A549 (cell line): ENCODE results near the gene CNOT3.

Experiments
- ATOH8 ChIP-seq: fragments of 250-450 bp; sonication (Bioruptor Pico); IDR thresholded peaks from 2 replicates; pipeline ENCODE4 v1.5.0; 2020; ENCODE audit warnings: low read depth, mild to moderate bottlenecking, moderate library complexity
- CEBPB ChIP-seq, 2 experiments: fragments of >200 bp in 1 of 2; sonication (Bioruptor Twin) in 1 of 2; formaldehyde crosslinking in 1 of 2; IDR thresholded peaks; 2 replicates each; pipeline ENCODE4 v1.6.1; 2012 to 2016
- CTCF ChIP-seq: fragments of >200 bp; sonication (Bioruptor Twin); formaldehyde crosslinking; IDR thresholded peaks from 3 replicates; pipeline ENCODE4 v1.5.1; 2016
- EP300 ChIP-seq, 2 experiments: fragments of >200 bp; sonication (Bioruptor Twin); formaldehyde crosslinking; IDR thresholded peaks; 2 replicates in 1 of 2; 3 replicates in 1 of 2; pipeline ENCODE4 v1.6.1; 2016 to 2017
- ESRRA ChIP-seq: fragments of 150-350 bp; IDR thresholded peaks from 2 replicates; pipeline ENCODE4 v1.6.1; 2014; ENCODE audit warnings: mild to moderate bottlenecking, low read length, borderline replicate concordance
- MAZ ChIP-seq: fragments of 150-350 bp; IDR thresholded peaks from 2 replicates; pipeline ENCODE4 v1.6.1; 2014; ENCODE audit warnings: antibody characterized with exemption, low read depth, low read length, borderline replicate concordance
- MYC ChIP-seq: IDR thresholded peaks from 2 replicates; pipeline ENCODE4 v1.6.1; 2012; ENCODE audit warnings: mild to moderate bottlenecking, inconsistent platforms, low read length, improper control_type of control experiment, borderline replicate concordance
- NR3C1 ChIP-seq: fragments of >200 bp; sonication (Bioruptor Twin); formaldehyde crosslinking; IDR thresholded peaks from 3 replicates; pipeline ENCODE4 v1.6.1; 2017
- POLR2A ChIP-seq: IDR thresholded peaks from 2 replicates; pipeline ENCODE4 v1.6.1; 2012; ENCODE audit warnings: mild to moderate bottlenecking, low read length
- POLR2AphosphoS2 ChIP-seq: conservative IDR thresholded peaks from 2 replicates; pipeline ENCODE4 v1.6.1; 2012; ENCODE audit warnings: low read length, improper control_type of control experiment, inconsistent platforms
- TF ChIP-seq, protein P1 (sequence below): fragments of 450-650 bp; IDR thresholded peaks from 2 replicates; pipeline ENCODE4 v1.6.1; 2014; ENCODE audit warnings: antibody characterized with exemption

GRCh38 chr19:54165222-54165621, 27.7 kb downstream of the CNOT3 start:
- TF ChIP-seq POLR2A (no peak), CTCF (no peak), MAZ (no peak), ATOH8 (CRISPR knock-in tag) (no peak), CEBPB (IDR thresholded peaks at IDR 0.05) (no peak), NR3C1 (no peak), POLR2AphosphoS2 (no peak), EP300 (IDR thresholded peaks at IDR 0.05) (no peak), MYC (no peak), ESRRA (no peak)
- TF ChIP-seq, protein P1, sequence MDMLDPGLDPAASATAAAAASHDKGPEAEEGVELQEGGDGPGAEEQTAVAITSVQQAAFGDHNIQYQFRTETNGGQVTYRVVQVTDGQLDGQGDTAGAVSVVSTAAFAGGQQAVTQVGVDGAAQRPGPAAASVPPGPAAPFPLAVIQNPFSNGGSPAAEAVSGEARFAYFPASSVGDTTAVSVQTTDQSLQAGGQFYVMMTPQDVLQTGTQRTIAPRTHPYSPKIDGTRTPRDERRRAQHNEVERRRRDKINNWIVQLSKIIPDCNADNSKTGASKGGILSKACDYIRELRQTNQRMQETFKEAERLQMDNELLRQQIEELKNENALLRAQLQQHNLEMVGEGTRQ: no peak
